Measurements from ENCODE around the gene EXD3.

GRCh38 chr9:137432687-137433348, 9.9 kb upstream of the EXD3 start:
- no peak for TF ChIP-seq CTCF (IDR thresholded peaks at IDR 0.05)
- no peak for TF ChIP-seq POLR2A (IDR thresholded peaks at IDR 0.05)
